ENCODE data around the gene HMGN1. TPM values are rescaled to one million over a fixed set of nuclear protein-coding genes. Genes with fewer than 3 reads are reported as not detected.

HMGN1 gene
- polyA plus RNA-seq, 1 donor from 2014 or later = 2,070 TPM

- Histone ChIP-seq H3K27ac (ENCODE audit: low read length) (peak overlapping the region; percentile 98), H3F3A (ENCODE audit: insufficient read depth, low read length, poor library complexity, severe bottlenecking) (peaks cover 2% of the 10 kb centered on the region), H4K20me1 (ENCODE audit: insufficient read depth) (peaks cover 17% of the 10 kb centered on the region), H2AFZ (ENCODE audit: low read depth, low read length) (peak overlapping the region; percentile 59), H3K4me2 (ENCODE audit: low read length) (peak overlapping the region; percentile 89), H3K4me3 (ENCODE audit: low read length) (peak overlapping the region; percentile 87), H3K36me3 (ENCODE audit: insufficient read depth, low read length) (no peaks in the 10 kb centered on the region), H3K79me2 (replicated peaks; ENCODE audit: insufficient read depth, low read length) (peaks cover 49% of the 10 kb centered on the region), H3K27me3 (ENCODE audit: insufficient read depth, low read depth, low read length) (no peaks in the 10 kb centered on the region), H3K9me3 (ENCODE audit: low read length) (no peaks in the 10 kb centered on the region), H3K9me2 (ENCODE audit: insufficient read depth, low read length) (no peaks in the 10 kb centered on the region), H3K9ac (ENCODE audit: low read length) (peak overlapping the region; percentile 97)
- no peak for TF ChIP-seq TAF1 (IDR thresholded peaks at IDR 0.05; ENCODE audit: low read depth)
- peak; percentile 83 for TF ChIP-seq REST (IDR thresholded peaks at IDR 0.05; ENCODE audit: borderline replicate concordance)
These were observed 891 bp downstream of the HMGN1 start for GRCh38 chr21:39348040-39348354.

GRCh38 chr21:39347537-39347936, 1.4 kb downstream of the HMGN1 start:
- H2AFZ ChIP-seq (ENCODE audit: low read depth, low read length) = no peak overlapping the region
- peaks cover 17% of the 10 kb centered on the region for H4K20me1 ChIP-seq (ENCODE audit: insufficient read depth)
- no peaks in the 10 kb centered on the region for H3K36me3 ChIP-seq (ENCODE audit: insufficient read depth, low read length)
- no peak for TF ChIP-seq RAD21 (conservative IDR thresholded peaks at IDR 0.05)
- TF ChIP-seq MXI1 (conservative IDR thresholded peaks at IDR 0.05; ENCODE audit: poor library complexity, severe bottlenecking) = peak; percentile 34
- no peaks in the 10 kb centered on the region for H3K9me2 ChIP-seq (ENCODE audit: insufficient read depth, low read length)
- peak overlapping the region; percentile 89 for H3K4me2 ChIP-seq (ENCODE audit: low read length)
- H3K4me3 ChIP-seq (ENCODE audit: low read length) = peak overlapping the region; percentile 87
- H3K79me2 ChIP-seq (replicated peaks; ENCODE audit: insufficient read depth, low read length) = peaks cover 49% of the 10 kb centered on the region
- H3F3A ChIP-seq (ENCODE audit: insufficient read depth, low read length, poor library complexity, severe bottlenecking) = peaks cover 2% of the 10 kb centered on the region
- H3K27me3 ChIP-seq (ENCODE audit: insufficient read depth, low read depth, low read length) = no peaks in the 10 kb centered on the region
- H3K9ac ChIP-seq (ENCODE audit: low read length) = peak overlapping the region; percentile 97
- no peaks in the 10 kb centered on the region for H3K9me3 ChIP-seq (ENCODE audit: low read length)
- H3K27ac ChIP-seq (ENCODE audit: low read length) = peak overlapping the region; percentile 98

GRCh38 chr21:39346671-39347331, 2.1 kb downstream of the HMGN1 start:
- no peak overlapping the region for H3K27ac ChIP-seq (ENCODE audit: low read length)
- TF ChIP-seq TAF1 (IDR thresholded peaks at IDR 0.05; ENCODE audit: low read depth) = no peak
- no peak for TF ChIP-seq RAD21 (conservative IDR thresholded peaks at IDR 0.05)
- no peak for TF ChIP-seq REST (IDR thresholded peaks at IDR 0.05; ENCODE audit: borderline replicate concordance)
- TF ChIP-seq EZH2 (IDR thresholded peaks at IDR 0.05; ENCODE audit: borderline replicate concordance, insufficient read depth, low read length, poor library complexity, severe bottlenecking) = no peak
- peak overlapping the region; percentile 87 for H3K4me3 ChIP-seq (ENCODE audit: low read length)

More at GRCh38 chr21:39346671-39347331, 2.1 kb downstream of the HMGN1 start:
- Histone ChIP-seq H3K36me3 (ENCODE audit: insufficient read depth, low read length) (no peaks in the 10 kb centered on the region), H3K4me2 (ENCODE audit: low read length) (peak overlapping the region; percentile 89), H3K27me3 (ENCODE audit: insufficient read depth, low read depth, low read length) (no peaks in the 10 kb centered on the region), H3K79me2 (replicated peaks; ENCODE audit: insufficient read depth, low read length) (peaks cover 49% of the 10 kb centered on the region), H4K20me1 (ENCODE audit: insufficient read depth) (peaks cover 17% of the 10 kb centered on the region), H3K9me3 (ENCODE audit: low read length) (no peaks in the 10 kb centered on the region), H3K9ac (ENCODE audit: low read length) (peak overlapping the region; percentile 97), H3F3A (ENCODE audit: insufficient read depth, low read length, poor library complexity, severe bottlenecking) (peaks cover 2% of the 10 kb centered on the region), H3K9me2 (ENCODE audit: insufficient read depth, low read length) (no peaks in the 10 kb centered on the region), H2AFZ (ENCODE audit: low read depth, low read length) (no peak overlapping the region)

All from neural cell (in vitro differentiated cells).